Activated T-cell treated with anti-CD3 and anti-CD28 coated beads for 24 hours (primary cell): ENCODE data around the gene SYNCRIP.
"Not testable (repeated sequence)": the region's sequence is repeated elsewhere in the genome, so short reads cannot be mapped to it uniquely, and the experiment has no call there.

Source experiments
- DNase-seq: peaks from one replicate; pipeline ENCODE4 v3.0.0-alpha.2; 2020; ENCODE audit warnings: low read depth

Gene SYNCRIP

GRCh38 chr6:85669735-85670194 is 27.1 kb upstream of the SYNCRIP start:
- DNase-seq, result peak; percentile 29

DNA sequence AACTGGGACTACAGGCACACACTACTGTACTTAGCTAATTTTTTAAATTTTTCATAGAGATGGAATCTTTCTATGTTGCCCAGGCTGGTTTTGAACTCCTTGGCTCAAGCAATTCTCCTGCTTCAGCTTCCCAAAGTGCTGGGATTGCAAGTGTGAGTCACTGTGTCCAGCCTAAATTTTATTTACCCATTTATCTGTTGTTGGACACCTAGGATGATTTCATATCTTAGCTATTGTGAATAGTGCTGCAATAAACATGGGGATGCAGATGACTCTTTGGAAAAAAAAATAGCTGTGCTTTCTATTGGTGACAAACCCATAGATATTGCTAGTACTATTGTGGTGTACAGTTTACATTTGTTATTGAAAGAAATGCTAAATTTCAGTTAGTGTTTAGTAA is 19.6 kb upstream of the SYNCRIP start:
- no peak for DNase-seq

DNA sequence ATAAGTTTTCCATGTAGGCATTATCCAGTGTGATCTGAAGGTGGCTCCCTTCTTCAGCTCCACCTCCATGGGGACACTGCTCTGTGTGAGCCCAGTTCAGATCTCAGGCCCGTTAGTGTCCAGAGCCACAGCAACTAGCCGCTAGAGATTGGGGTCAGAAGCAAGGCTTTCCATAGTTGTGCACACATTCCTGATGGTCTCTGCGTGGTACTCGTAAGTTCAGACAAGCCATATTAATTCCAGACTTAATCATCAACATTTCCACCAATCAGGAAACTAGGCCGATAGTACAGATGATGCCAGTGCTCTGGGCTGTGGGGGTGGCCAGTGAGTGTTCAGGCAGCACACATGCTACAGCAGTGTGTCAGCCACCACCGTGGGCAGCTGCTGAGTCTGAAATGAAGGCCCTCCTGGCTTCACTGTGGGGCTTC is 17.5 kb upstream of the SYNCRIP start:
- DNase-seq, result no peak

DNA sequence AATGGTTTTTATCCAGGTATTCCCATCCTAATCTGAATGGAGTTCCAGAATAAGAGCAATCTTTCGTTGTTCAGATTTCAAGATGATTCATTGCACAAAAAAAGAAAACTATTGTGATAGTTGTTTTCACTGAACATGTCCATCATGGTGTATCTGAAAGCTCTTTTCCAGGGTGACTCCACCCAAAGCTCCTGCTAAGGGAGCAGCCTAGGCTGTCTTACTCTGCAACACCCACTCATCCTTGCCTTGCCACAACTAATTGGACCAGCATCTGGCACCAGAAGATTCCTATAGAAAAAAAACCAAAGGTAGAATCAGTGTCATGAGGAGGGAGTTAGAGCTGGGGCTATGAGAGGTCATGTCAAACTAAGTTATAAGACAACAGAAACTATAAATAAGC is 7.9 kb upstream of the SYNCRIP start:
- no peak for DNase-seq

- no peak for DNase-seq
Measured at GRCh38 chr6:85644279-85644762, 1.6 kb upstream of the SYNCRIP start.

GRCh38 chr6:85643537-85644278 is 1.0 kb upstream of the SYNCRIP start:
- DNase-seq, result peak; percentile 68

- peak; percentile 43 for DNase-seq
Measured at GRCh38 chr6:85641897-85642773, 551 bp downstream of the SYNCRIP start.

GRCh38 chr6:85641522-85641896 is 1.2 kb downstream of the SYNCRIP start:
- no peak for DNase-seq

DNA sequence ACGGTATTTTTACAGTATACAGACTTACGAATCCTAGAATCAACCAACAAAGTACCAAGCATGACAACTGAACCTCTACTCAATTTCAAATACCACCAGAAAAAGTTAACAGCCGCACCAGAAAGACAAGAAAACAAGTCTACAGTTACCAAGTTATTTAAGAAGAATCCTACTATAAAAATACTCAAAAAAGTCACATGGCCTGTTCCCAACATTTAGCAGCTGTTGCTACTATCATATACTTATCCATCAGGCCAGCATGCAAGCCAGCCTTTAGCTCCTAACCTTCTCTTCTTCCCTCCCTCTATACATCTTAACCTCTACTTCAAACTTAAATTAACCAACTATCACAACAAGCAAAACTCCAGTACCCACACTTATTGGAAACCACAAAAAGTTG is 1.9 kb downstream of the SYNCRIP start:
- no peak for DNase-seq

- DNase-seq, result no peak
Measured at GRCh38 chr6:85637579-85637978, 5.1 kb downstream of the SYNCRIP start.

GRCh38 chr6:85632164-85632942 is 10.3 kb downstream of the SYNCRIP start:
- no peak for DNase-seq

DNA sequence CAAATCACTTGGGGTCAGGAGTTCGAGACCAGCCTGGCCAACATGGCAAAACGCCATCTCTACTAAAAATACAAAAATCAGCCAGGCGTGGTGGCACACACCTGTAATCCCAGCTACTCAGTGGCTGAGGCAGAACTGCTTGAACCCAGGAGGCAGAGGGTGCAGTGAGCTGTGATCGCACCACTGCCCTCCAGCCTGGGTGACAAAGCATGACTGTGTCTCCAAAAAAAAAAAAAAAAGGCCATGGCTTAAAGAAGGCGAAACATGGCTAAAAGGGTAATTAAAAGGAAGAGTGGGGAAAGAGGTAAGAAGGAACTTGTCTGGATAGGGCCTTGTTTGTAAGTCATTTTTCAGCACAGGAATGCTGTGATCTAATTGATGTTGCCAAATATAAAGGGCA is 11.6 kb downstream of the SYNCRIP start:
- DNase-seq, result not testable (repeated sequence)

DNA sequence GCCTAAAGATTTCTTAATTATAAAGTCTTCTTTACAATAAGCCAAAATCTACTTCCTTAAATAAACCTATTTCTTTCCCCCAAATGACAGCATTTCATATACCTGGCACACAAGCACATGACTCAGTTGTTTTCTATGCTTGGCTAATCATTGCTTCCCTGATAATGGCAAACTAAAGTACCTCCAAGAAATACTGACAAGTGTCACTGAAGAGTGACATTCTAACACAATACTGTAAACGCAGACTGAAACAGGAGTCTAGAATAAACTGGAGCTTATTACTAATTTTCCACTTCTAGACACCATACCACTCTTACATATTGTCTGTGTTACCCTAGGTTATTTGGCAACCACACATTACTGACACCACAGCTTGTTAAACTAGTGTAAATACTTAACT is 14.3 kb downstream of the SYNCRIP start:
- DNase-seq, result no peak

DNA sequence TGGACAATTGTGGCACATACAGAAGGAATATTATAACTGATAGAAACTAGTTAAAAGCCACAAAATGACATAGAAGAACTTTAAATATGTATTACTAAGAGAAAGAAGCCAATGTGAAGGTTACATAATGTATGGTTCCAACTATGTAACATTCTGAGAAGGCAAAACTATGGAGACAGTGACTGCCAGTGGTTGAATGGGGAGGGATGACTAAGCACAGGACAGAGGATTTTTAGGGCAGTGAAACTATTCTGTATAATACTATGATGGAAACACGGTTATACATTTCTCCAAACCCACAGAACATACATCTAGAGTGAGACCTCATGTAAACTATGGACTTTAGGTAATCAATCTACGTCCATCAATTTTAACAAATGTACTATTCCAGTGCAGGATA is 22.4 kb downstream of the SYNCRIP start:
- no peak for DNase-seq

DNA sequence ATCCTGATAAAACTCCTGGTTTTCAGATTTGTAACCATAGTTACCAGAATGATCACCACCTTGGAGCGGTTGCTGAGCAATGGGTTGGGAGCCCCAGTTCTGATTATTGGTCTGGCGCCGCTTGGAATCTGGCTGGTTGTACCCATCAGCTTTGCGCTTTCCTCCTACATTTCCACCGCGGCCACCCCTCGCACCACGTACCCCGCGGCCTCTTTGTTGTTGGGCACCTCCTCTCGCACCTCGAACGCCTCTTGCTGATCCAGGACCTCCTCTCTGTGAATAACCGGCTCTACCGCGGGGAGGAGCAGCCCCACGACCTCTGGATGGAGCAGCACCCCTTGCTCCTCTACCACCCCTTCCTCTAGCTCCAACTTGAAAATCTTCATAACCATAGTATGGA is 27.9 kb downstream of the SYNCRIP start:
- DNase-seq, result no peak

DNA sequence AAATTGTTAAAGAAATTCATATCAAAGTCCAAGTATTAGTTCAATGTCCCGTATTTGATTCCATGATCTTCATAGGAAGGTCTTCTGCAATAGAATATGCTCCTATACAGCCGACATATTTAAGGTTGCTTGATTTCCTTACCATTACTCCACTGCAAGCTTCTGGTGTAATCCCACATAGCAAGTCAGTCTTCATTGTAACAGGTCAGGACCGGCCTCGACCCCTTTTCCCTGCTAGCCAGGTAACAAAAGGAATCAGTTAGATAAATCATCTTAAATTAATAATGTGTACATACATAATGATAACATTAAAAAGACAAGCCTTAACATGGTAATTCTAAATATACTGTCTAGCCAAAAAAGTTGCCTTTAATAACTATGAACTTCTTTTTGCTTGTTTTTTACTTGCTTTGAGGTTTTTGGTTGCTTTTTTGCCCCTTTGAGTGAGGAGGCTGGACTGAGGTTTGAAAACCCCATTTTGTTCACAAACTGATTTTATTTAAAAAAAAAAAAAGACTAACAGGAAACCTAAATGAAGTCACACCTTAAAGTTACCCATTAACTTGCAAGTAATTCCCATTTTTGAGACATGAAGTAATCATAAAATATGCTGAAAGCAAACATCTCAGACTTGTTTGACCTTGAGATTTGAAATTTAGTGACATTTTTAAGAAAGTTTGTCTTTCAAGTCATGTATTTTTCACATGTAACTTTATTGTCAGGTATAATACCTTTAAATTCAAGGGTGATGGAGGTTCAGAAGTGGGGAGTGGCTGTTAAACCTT is 29.8 kb downstream of the SYNCRIP start:
- no peak for DNase-seq

GRCh38 chr6:85610182-85610895 is 32.3 kb downstream of the SYNCRIP start:
- no peak for DNase-seq

DNA sequence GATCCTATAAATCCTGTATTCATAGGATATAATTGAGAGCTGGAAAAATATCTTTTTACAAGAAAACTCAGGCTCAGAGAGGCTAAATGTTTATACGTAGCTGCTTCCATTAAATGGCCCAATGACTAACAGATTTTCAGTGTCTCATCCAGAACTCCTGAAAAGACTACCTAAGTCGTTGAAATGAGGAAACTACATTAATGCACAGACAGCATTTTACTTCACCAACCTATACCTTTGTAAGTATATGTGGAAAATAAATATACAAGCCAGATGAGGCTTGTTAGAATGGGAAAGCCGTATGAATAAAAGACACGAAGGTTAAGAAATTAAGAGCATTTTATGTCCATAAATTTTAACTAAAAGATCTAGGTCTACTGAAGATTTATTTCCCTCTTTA is 40.6 kb downstream of the SYNCRIP start:
- no peak for DNase-seq

DNA sequence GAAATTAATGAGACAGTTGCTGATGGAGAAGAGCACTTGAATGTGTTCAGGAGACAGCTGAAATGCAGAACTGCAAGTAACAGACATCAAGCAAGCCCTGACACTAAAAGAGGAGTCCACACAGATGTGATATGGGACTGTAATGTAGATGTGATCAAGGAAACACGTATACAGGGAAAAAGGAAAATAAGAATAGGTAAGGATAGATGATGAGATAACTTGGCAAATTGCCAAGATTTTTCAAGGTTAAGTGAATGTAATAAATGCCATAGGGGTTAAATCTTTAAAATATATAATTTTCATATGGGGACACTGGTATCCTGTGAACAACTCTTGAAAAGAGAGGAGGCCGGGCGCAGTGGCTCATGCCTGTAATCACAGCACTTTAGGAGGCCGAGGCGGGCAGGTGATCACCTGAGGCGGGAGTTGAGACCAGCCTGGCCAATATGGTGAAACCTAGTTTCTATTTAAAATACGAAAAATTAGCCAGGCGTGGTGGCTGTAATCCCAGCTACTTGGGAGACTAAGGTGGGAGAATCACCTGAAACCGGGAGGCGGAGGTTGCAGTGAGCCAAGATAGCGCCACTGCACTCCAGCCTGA is 41.9 kb downstream of the SYNCRIP start:
- no peak for DNase-seq

DNA sequence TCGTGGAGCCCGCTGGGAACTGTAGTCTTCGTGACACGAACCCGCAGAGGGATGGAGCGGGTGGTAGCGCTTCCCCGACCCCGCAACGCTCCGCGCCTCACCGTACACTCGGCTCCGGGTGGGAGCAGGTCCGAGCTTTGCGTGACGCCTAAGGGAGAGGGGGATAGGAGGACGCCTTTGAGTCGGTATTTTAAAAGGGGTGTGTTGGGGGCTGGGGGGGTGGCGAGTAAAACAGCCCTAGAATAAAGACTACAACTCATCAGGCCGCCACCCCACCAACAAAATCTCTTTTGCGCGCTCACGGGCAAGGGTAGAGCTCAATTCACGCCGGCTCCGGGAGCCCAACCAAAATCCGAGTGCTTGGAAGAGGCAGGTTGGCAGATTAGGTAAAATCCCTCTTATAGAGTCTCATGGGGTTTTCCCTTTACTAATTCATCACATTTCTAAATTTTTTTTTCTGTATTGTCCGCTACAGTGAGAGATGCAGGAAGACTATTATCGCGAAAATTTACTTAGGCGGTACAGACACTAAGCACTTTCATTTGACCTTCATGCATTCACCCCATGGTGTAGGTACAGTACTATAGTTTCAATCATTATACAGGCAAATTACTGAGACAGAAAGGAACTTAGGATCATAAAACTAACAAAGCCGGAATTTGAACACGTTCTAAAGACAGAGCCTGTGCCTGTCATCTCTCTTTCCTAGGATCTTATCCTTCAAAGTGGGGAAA is 48.3 kb downstream of the SYNCRIP start:
- peak; percentile 31 for DNase-seq
